HL-60/S4 treated with retinoic acid at 250 ng/mL for 4 days and 3 days (cell line): ENCODE measurements around the gene COX6A2.
"Not testable (repeated sequence)": the region's sequence is repeated elsewhere in the genome, so short reads cannot be mapped to it uniquely, and the experiment has no call there.

Source experiments
- in situ Hi-C: fragments of 300-500 bp; cut with MboI; formaldehyde crosslinking; loops from 2 replicates; pipeline ENCODE4 v1.7.0; 2022; ENCODE audit warnings: low sequenced_read_pairs

The COX6A2 gene

GRCh38 chr16:31439519-31439918, 11.4 kb upstream of the COX6A2 start:
- in situ Hi-C loops = loop anchor here (25.0 kb wide), 1 partner anchor 477 kb away; the partner anchor contains the start of gene SETD1A

GRCh38 chr16:31439023-31439422, 10.9 kb upstream of the COX6A2 start:
- in situ Hi-C loops = loop anchor here (25.0 kb wide), 1 partner anchor 477 kb away; the partner anchor contains the start of gene SETD1A

- in situ Hi-C loops = loop anchor here (25.0 kb wide), 1 partner anchor 476 kb away; the partner anchor contains the start of gene SETD1A
Observed at GRCh38 chr16:31438414-31438813, 10.3 kb upstream of the COX6A2 start.

- in situ Hi-C loops = loop anchor here (25.0 kb wide), 1 partner anchor 474 kb away; the partner anchor contains the start of gene SETD1A
Observed at GRCh38 chr16:31436221-31437045, 8.3 kb upstream of the COX6A2 start.

- in situ Hi-C loops = loop anchor here (25.0 kb wide), 1 partner anchor 473 kb away; the partner anchor contains the start of gene SETD1A
Observed at GRCh38 chr16:31435341-31436220, 7.4 kb upstream of the COX6A2 start.

GRCh38 chr16:31430380-31431052, 2.4 kb upstream of the COX6A2 start:
- in situ Hi-C loops = loop anchor here (25.0 kb wide), 1 partner anchor 468 kb away; the partner anchor contains the start of gene SETD1A

GRCh38 chr16:31429796-31430195, 1.6 kb upstream of the COX6A2 start:
- in situ Hi-C loops = loop anchor here (25.0 kb wide), 1 partner anchor 467 kb away; the partner anchor contains the start of gene SETD1A

GRCh38 chr16:31429314-31429713, 1.2 kb upstream of the COX6A2 start:
- in situ Hi-C loops = loop anchor here (25.0 kb wide), 1 partner anchor 467 kb away; the partner anchor contains the start of gene SETD1A

- in situ Hi-C loops = loop anchor here (25.0 kb wide), 1 partner anchor 466 kb away; the partner anchor contains the start of gene SETD1A
Observed at GRCh38 chr16:31428638-31429247, 583 bp upstream of the COX6A2 start.

GRCh38 chr16:31427441-31428278, 500 bp downstream of the COX6A2 start:
- in situ Hi-C loops = loop anchor here (25.0 kb wide), 1 partner anchor 465 kb away; the partner anchor contains the start of gene SETD1A

GRCh38 chr16:31423801-31424200, 4.4 kb downstream of the COX6A2 start:
- in situ Hi-C loops = no loop called here

- in situ Hi-C loops = no loop called here
Observed at GRCh38 chr16:31423241-31423640, 4.9 kb downstream of the COX6A2 start.

- in situ Hi-C loops = no loop called here
Observed at GRCh38 chr16:31421587-31421986, 6.6 kb downstream of the COX6A2 start.

- in situ Hi-C loops = no loop called here
Observed at GRCh38 chr16:31420037-31420436, 8.1 kb downstream of the COX6A2 start.

- in situ Hi-C loops = no loop called here
Observed at GRCh38 chr16:31417916-31418315, 10.2 kb downstream of the COX6A2 start.

- in situ Hi-C loops = not testable (repeated sequence)
Observed at GRCh38 chr16:31417036-31417435, 11.1 kb downstream of the COX6A2 start.

GRCh38 chr16:31416371-31416770, 11.8 kb downstream of the COX6A2 start:
- in situ Hi-C loops = no loop called here

- in situ Hi-C loops = no loop called here
Observed at GRCh38 chr16:31414706-31415105, 13.5 kb downstream of the COX6A2 start.

GRCh38 chr16:31413943-31414342, 14.2 kb downstream of the COX6A2 start:
- in situ Hi-C loops = no loop called here
